K562 (cell line): Measurements from ENCODE around the gene MSMO1.

Experiments
- C11orf30 ChIP-seq: fragments of 450-650 bp; IDR thresholded peaks from 2 replicates; pipeline ENCODE4 v1.6.1; 2016; ENCODE audit warnings: low read depth, mild to moderate bottlenecking
- CTCF ChIP-seq, 3 experiments: IDR thresholded peaks in 2 of 3; conservative IDR thresholded peaks in 1 of 3; 2 replicates each; pipeline ENCODE4 v1.5.1; 2011 to 2012; ENCODE audit warnings: low read length in 3 of 3, mild to moderate bottlenecking in 3 of 3, control low read depth in 2 of 3, improper control_type of control experiment in 1 of 3, inconsistent platforms in 1 of 3, low read depth in 1 of 3, mixed read lengths in 1 of 3, moderate library complexity in 1 of 3; ENCODE audit not compliant: insufficient read depth in 2 of 3
- FOXK2 ChIP-seq, 2 experiments: fragments of 450-650 bp; IDR thresholded peaks in 1 of 2; conservative IDR thresholded peaks in 1 of 2; 2 replicates each; pipeline ENCODE4 v1.6.1; 2016; ENCODE audit warnings: low read depth in 2 of 2, mild to moderate bottlenecking in 1 of 2
- GATA2 ChIP-seq: sonication (generic); formaldehyde crosslinking; IDR thresholded peaks from 2 replicates; pipeline ENCODE4 v1.4.0; 2020; ENCODE audit warnings: mild to moderate bottlenecking, missing genetic modification reagents
- ZNF79 ChIP-seq: fragments of 250-450 bp; sonication (Bioruptor Pico); IDR thresholded peaks from 2 replicates; pipeline ENCODE4 v1.4.0; 2020; ENCODE audit warnings: low read depth, mild to moderate bottlenecking, moderate library complexity

- TF ChIP-seq C11orf30 = no peak
- no peak for TF ChIP-seq CTCF (IDR thresholded peaks at IDR 0.05 in 2 of 3, conservative IDR thresholded peaks at IDR 0.05 in 1 of 3; ENCODE audit: insufficient read depth in 2 of 3, low read depth in 1 of 3, low read length in 3 of 3)
- TF ChIP-seq ZNF79 (CRISPR knock-in tag) = no peak
- no peak for TF ChIP-seq FOXK2 (conservative IDR thresholded peaks at IDR 0.05 in 1 of 2, IDR thresholded peaks at IDR 0.05 in 1 of 2; ENCODE audit: low read depth in 2 of 2)
- no peak for TF ChIP-seq GATA2 (CRISPR knock-in tag)
Measured at GRCh38 chr4:165293061-165293460, 34.4 kb upstream of the MSMO1 start.
